Measurements from ENCODE around the gene FADS1. TPM values are rescaled to one million over a fixed set of nuclear protein-coding genes. Genes with fewer than 3 reads are reported as not detected.

Gene FADS1
- total RNA-seq, 1 experiment from 2014 or later = 442 TPM

- BruUV-seq (replicated peaks) = no TSS peak
- no peaks in the 10 kb centered on the region for H3K9me3 ChIP-seq (ENCODE audit: low read depth, low read length, poor library complexity, severe bottlenecking)
- ChIA-PET CTCF (no interaction called here), POLR2A (ENCODE audit: low non-redundant PET) (no interaction called here)
- no peaks in the 10 kb centered on the region for H3K27me3 ChIP-seq (replicated peaks; ENCODE audit: insufficient read depth, low read depth, low read length, poor library complexity)
- peaks cover 97% of the 10 kb centered on the region for H3K36me3 ChIP-seq (ENCODE audit: insufficient read depth, low read length, poor library complexity, severe bottlenecking)
- H3K27ac ChIP-seq (ENCODE audit: low read depth, low read length, poor library complexity, severe bottlenecking) = peak overlapping the region; percentile 89
- intact Hi-C loops (cut with micrococcal nuclease; ENCODE audit: unreplicated experiment) = no loop called here
- no peak for DNase-seq (ENCODE audit: low spot score)
- peaks cover 36% of the 10 kb centered on the region for H3K4me1 ChIP-seq (ENCODE audit: insufficient read depth, low read length, poor library complexity, severe bottlenecking)
- TF ChIP-seq CTCF (conservative IDR thresholded peaks at IDR 0.05; ENCODE audit: low read depth, low read length) (no peak), EZH2 (IDR thresholded peaks at IDR 0.05; ENCODE audit: borderline replicate concordance, low read depth, low read length, poor library complexity, severe bottlenecking) (no peak)
- no peak overlapping the region for H3K4me3 ChIP-seq (ENCODE audit: low read depth, low read length, poor library complexity, severe bottlenecking)
Measured at GRCh38 chr11:61854966-61855714, 38.3 kb upstream of the FADS1 start.

- peaks cover 97% of the 10 kb centered on the region for H3K36me3 ChIP-seq (ENCODE audit: insufficient read depth, low read length, poor library complexity, severe bottlenecking)
- DNase-seq (ENCODE audit: low spot score) = no peak
- peaks cover 36% of the 10 kb centered on the region for H3K4me1 ChIP-seq (ENCODE audit: insufficient read depth, low read length, poor library complexity, severe bottlenecking)
- intact Hi-C loops (cut with micrococcal nuclease; ENCODE audit: unreplicated experiment) = no loop called here
- TF ChIP-seq EZH2 (IDR thresholded peaks at IDR 0.05; ENCODE audit: borderline replicate concordance, low read depth, low read length, poor library complexity, severe bottlenecking) (no peak), CTCF (conservative IDR thresholded peaks at IDR 0.05; ENCODE audit: low read depth, low read length) (no peak)
- H3K4me3 ChIP-seq (ENCODE audit: low read depth, low read length, poor library complexity, severe bottlenecking) = no peak overlapping the region
- no peaks in the 10 kb centered on the region for H3K9me3 ChIP-seq (ENCODE audit: low read depth, low read length, poor library complexity, severe bottlenecking)
- ChIA-PET CTCF (no interaction called here), POLR2A (ENCODE audit: low non-redundant PET) (no interaction called here)
- no peaks in the 10 kb centered on the region for H3K27me3 ChIP-seq (replicated peaks; ENCODE audit: insufficient read depth, low read depth, low read length, poor library complexity)
- no TSS peak for BruUV-seq (replicated peaks)
- H3K27ac ChIP-seq (ENCODE audit: low read depth, low read length, poor library complexity, severe bottlenecking) = peak overlapping the region; percentile 89
Measured at GRCh38 chr11:61854206-61854895, 37.5 kb upstream of the FADS1 start.

GRCh38 chr11:61853698-61854169 lies 36.9 kb upstream of the FADS1 start:
- BruUV-seq (replicated peaks) = no TSS peak
- no peaks in the 10 kb centered on the region for H3K9me3 ChIP-seq (ENCODE audit: low read depth, low read length, poor library complexity, severe bottlenecking)
- H3K4me1 ChIP-seq (ENCODE audit: insufficient read depth, low read length, poor library complexity, severe bottlenecking) = peaks cover 36% of the 10 kb centered on the region
- TF ChIP-seq EZH2 (IDR thresholded peaks at IDR 0.05; ENCODE audit: borderline replicate concordance, low read depth, low read length, poor library complexity, severe bottlenecking) (no peak), CTCF (conservative IDR thresholded peaks at IDR 0.05; ENCODE audit: low read depth, low read length) (no peak)
- no peak for DNase-seq (ENCODE audit: low spot score)
- ChIA-PET CTCF (interaction anchor here (0.6 to 0.8 kb wide), 4 partner anchors 7 to 210 kb away, joined by 4 to 8 read pairs (median 4); no protein-coding TSS in a partner anchor), POLR2A (ENCODE audit: low non-redundant PET) (interaction anchor here (0.6 kb wide), 1 partner anchor 232 kb away, joined by 9 read pairs; no protein-coding TSS in a partner anchor)
- no peaks in the 10 kb centered on the region for H3K27me3 ChIP-seq (replicated peaks; ENCODE audit: insufficient read depth, low read depth, low read length, poor library complexity)
- no peak overlapping the region for H3K4me3 ChIP-seq (ENCODE audit: low read depth, low read length, poor library complexity, severe bottlenecking)
- H3K27ac ChIP-seq (ENCODE audit: low read depth, low read length, poor library complexity, severe bottlenecking) = peak overlapping the region; percentile 89
- H3K36me3 ChIP-seq (ENCODE audit: insufficient read depth, low read length, poor library complexity, severe bottlenecking) = peaks cover 97% of the 10 kb centered on the region
- intact Hi-C loops (cut with micrococcal nuclease; ENCODE audit: unreplicated experiment) = no loop called here

Data from A673 (cell line).